ENCODE measurements around the gene PIWIL1. TPM values are rescaled to one million over a fixed set of nuclear protein-coding genes. Genes with fewer than 3 reads are reported as not detected.

Gene PIWIL1
- polyA plus RNA-seq (2013, experiment 1 of 2): not detected
- not detected for polyA plus RNA-seq (2013, experiment 2 of 2)

DNA sequence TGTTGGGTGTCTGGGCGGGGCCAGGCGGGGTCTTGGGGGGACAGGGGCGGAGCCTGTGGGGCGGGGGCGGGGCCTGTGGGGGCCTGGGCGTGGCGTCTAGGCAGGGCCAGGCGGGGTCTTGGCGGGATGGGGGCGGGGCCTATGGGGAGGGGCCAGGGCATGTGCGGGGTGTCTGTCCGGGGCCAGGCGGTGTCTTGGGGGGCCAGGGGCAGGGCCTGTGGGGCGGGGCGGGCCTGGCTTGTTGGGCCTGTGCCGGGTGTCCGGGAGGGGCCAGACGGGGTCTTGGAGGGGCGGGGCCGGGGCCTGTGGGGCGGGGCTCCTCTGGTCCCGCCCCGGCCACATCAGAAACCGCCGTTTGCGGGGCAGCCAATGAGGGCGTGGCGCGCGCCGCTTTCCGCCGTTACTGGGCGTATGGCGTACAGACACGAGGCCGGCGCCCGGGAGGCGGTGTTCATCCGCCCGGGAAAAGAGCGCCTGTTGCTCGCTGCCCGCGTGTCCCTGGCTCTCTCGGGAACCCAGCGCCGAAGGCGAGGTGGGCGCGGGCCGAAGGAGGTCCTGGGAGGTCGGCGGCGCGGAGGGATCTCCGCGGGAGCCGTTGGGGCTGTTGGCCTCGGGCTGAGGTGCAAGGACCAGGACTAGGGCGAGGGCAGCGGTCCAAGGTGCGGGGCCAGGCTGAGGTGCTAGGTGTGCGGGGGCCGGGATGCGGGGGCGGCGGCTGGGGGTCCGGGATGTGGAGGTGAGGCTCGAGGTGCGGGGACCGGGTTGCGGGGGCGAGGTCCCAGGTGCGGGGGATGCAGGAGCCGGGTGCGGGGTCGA is at the start of gene PIWIL1:
Gene PIWIL1, plus strand, starts transcription at position 400 of the 816 bp plus-strand sequence. CDS start 4,705 bp downstream, outside the sequence.
- peaks cover 16% of the 10 kb centered on the region for H3K4me1 ChIP-seq (ENCODE audit: control insufficient read depth, insufficient read depth, low read length, poor library complexity, severe bottlenecking)
- no peaks in the 10 kb centered on the region for H3K36me3 ChIP-seq (ENCODE audit: control insufficient read depth, insufficient read depth, low read length)
- 94 to 96% methylated on average over 40 to 46 of the region's 79 CpGs for WGBS, 2 experiments (ENCODE audit: insufficient coverage in 2 of 2)
- no peaks in the 10 kb centered on the region for H3K9me3 ChIP-seq (ENCODE audit: control insufficient read depth, low read length)
- H3K27ac ChIP-seq (ENCODE audit: low read depth, low read length, severe bottlenecking): no peak within 1 kb of the TSS
- no peak within 1 kb of the TSS for H3K4me3 ChIP-seq (ENCODE audit: extremely low read depth, insufficient read depth, low read length, poor library complexity, severe bottlenecking)

DNA sequence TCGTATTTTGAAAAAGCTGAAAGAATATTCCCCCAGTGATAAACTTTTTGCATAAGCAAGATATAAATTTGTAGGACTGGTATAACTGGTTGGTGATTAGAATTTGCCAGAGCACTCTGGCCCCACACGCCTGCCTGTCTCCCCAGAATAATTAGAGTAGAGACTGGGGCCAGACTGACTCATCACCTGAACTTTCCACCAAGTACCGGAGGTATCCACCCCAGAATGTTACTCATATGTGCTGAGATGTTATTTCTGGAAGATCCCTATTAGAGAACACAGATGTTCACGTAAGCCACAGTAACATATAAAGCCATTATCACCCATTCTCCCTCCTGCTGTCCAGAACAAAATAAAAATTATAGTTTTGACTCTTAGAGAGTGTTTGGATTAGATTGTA is 49.5 kb upstream of the PIWIL1 start:
- 83 to 93% methylated on average over 1 to 2 of the region's 4 CpGs for WGBS, 2 experiments (ENCODE audit: insufficient coverage in 2 of 2)

DNA sequence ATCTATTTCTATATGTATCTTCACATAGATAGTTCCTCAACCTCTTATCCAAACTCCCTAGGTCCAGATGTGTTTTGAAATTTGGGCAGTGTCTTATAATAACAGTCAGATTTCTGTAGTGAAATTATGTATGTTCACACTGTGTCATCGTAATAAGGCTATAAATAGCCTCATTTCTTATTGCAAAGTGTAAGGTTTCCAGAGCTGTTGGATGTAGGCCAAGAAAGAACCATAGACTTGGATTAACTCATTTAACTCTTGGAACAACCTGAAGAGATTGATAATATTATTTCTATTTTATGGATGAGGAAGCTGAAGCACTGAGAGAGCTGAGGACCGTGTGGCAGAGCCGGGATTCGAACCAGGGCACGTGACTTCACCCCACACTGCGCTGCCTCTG is 49.0 kb upstream of the PIWIL1 start:
- no peaks in the 10 kb centered on the region for H3K36me3 ChIP-seq (ENCODE audit: control insufficient read depth, insufficient read depth, low read length)
- peaks cover 15% of the 10 kb centered on the region for H3K9me3 ChIP-seq (ENCODE audit: control insufficient read depth, low read length)
- no peaks in the 10 kb centered on the region for H3K4me1 ChIP-seq (ENCODE audit: control insufficient read depth, insufficient read depth, low read length, poor library complexity, severe bottlenecking)
- H3K27ac ChIP-seq (ENCODE audit: low read depth, low read length, severe bottlenecking): no peak overlapping the region
- WGBS, 2 experiments (ENCODE audit: insufficient coverage in 2 of 2): 90 to 94% methylated on average over 2 to 3 of the region's 6 CpGs
- no peak overlapping the region for H3K4me3 ChIP-seq (ENCODE audit: extremely low read depth, insufficient read depth, low read length, poor library complexity, severe bottlenecking)

More for the DNA sequence above, 49.5 kb upstream of the PIWIL1 start:
- Histone ChIP-seq H3K27ac (ENCODE audit: low read depth, low read length, severe bottlenecking) (no peak overlapping the region), H3K9me3 (ENCODE audit: control insufficient read depth, low read length) (peaks cover 15% of the 10 kb centered on the region), H3K4me3 (ENCODE audit: extremely low read depth, insufficient read depth, low read length, poor library complexity, severe bottlenecking) (no peak overlapping the region), H3K36me3 (ENCODE audit: control insufficient read depth, insufficient read depth, low read length) (no peaks in the 10 kb centered on the region), H3K4me1 (ENCODE audit: control insufficient read depth, insufficient read depth, low read length, poor library complexity, severe bottlenecking) (no peaks in the 10 kb centered on the region)

DNA sequence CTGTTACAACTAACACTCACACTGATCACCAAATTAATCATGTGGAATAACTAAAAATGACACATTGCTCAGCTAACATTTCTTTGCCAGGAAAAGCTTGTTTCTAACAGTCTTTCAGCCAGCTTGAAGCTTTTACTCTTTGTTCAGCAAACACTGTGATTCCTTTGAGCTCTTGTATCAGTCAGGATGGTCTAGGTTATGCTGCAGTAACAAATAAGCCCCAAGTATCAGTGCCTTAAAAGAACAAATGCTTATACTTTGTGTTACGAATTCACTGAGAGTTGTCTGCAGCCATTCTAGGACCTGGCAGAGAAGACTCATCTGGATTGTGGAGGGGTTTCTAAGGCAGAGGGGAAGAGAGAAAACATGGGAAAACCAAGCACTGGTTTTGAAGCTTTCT is 47.6 kb upstream of the PIWIL1 start:
- H3K36me3 ChIP-seq (ENCODE audit: control insufficient read depth, insufficient read depth, low read length): no peaks in the 10 kb centered on the region
- WGBS, 2 experiments (ENCODE audit: insufficient coverage in 2 of 2): 88% methylated on average over 1 of the region's 1 CpG; no CpG with 5 or more reads in 1 of the 2 experiments
- no peak overlapping the region for H3K4me3 ChIP-seq (ENCODE audit: extremely low read depth, insufficient read depth, low read length, poor library complexity, severe bottlenecking)
- peaks cover 4% of the 10 kb centered on the region for H3K9me3 ChIP-seq (ENCODE audit: control insufficient read depth, low read length)
- no peak overlapping the region for H3K27ac ChIP-seq (ENCODE audit: low read depth, low read length, severe bottlenecking)
- no peaks in the 10 kb centered on the region for H3K4me1 ChIP-seq (ENCODE audit: control insufficient read depth, insufficient read depth, low read length, poor library complexity, severe bottlenecking)

DNA sequence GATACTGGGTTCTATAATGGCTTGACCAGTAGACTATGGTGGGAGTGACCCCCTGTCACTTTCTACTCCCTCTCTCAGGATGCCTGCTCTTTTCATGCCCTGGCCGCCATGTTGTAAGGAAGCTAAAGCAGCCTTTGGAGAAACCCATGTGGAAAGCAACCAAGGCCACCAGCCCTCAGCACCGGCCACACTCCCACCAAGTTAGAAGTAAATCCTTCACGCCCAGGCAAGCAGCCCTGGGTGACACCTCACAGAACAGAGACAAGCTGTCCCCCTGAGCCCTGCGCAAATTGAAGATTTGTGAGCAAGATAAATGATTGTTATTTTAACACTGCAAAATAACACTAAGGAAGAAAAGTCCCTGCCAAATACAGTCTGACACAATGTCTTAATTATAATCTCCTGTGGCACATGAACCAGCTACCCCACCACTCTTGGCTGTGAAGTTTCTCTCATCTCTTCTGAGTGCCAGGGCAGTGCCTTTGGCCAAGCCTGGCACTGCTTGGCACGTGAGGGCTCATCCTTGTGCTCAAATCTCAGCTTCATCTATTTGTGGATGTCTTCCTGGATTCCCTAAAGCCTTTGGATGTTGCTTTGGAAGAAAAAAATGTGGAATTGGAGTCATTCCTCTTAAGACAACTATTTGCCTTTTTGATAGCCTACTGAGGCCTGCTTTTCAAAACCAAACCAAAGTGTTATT is 39.2 kb upstream of the PIWIL1 start:
- Histone ChIP-seq H3K4me1 (ENCODE audit: control insufficient read depth, insufficient read depth, low read length, poor library complexity, severe bottlenecking) (no peaks in the 10 kb centered on the region), H3K27ac (ENCODE audit: low read depth, low read length, severe bottlenecking) (no peak overlapping the region), H3K4me3 (ENCODE audit: extremely low read depth, insufficient read depth, low read length, poor library complexity, severe bottlenecking) (no peak overlapping the region), H3K36me3 (ENCODE audit: control insufficient read depth, insufficient read depth, low read length) (no peaks in the 10 kb centered on the region), H3K9me3 (ENCODE audit: control insufficient read depth, low read length) (peaks cover under 1% of the 10 kb centered on the region)
- WGBS, 2 experiments (ENCODE audit: insufficient coverage in 2 of 2): 88 to 100% methylated on average over 1 to 2 of the region's 5 CpGs

DNA sequence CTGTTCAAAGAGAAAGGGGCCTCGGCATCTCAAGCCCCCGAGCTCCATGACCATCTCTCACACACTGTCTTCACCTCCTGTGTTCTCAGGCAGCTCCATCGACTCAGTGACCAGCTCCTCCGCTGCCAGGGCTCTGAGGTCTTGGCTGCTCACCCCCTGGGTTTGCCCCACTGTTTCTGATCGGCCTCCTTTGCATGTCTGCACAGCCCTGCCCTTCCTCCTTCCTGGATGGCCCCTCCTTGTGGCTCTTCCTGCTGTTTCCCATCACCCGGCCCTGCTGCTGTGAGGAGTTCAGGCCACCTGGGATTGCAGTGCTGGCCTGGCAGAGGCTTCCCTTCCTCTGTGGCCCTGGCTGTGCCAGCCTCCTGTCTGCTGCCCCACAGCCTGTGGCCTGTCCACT is 38.1 kb upstream of the PIWIL1 start:
- no peaks in the 10 kb centered on the region for H3K9me3 ChIP-seq (ENCODE audit: control insufficient read depth, low read length)
- no peaks in the 10 kb centered on the region for H3K4me1 ChIP-seq (ENCODE audit: control insufficient read depth, insufficient read depth, low read length, poor library complexity, severe bottlenecking)
- no peaks in the 10 kb centered on the region for H3K36me3 ChIP-seq (ENCODE audit: control insufficient read depth, insufficient read depth, low read length)
- H3K4me3 ChIP-seq (ENCODE audit: extremely low read depth, insufficient read depth, low read length, poor library complexity, severe bottlenecking): no peak overlapping the region
- WGBS, 2 experiments (ENCODE audit: insufficient coverage in 2 of 2): 65 to 67% methylated on average over 6 of the region's 6 CpGs
- no peak overlapping the region for H3K27ac ChIP-seq (ENCODE audit: low read depth, low read length, severe bottlenecking)

DNA sequence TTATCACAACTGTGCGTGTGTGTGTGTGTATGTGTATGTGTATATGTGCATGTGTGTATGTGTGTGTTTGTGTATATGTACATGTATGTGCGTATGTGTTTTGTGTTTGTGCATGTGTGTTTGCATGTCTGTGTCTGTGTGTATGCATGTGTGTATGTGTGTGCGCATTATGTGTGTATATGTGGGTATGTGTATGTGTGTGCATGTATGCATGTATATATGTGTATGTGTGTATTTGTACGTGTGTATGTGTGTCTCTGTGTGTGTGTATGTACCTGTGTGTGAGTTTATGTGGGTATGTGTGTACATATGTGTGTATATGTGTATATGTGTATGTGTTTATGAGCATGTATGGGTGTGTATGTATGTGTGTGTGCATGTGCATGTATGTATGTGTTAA is 37.6 kb upstream of the PIWIL1 start:
- no peak overlapping the region for H3K4me3 ChIP-seq (ENCODE audit: extremely low read depth, insufficient read depth, low read length, poor library complexity, severe bottlenecking)
- no peaks in the 10 kb centered on the region for H3K36me3 ChIP-seq (ENCODE audit: control insufficient read depth, insufficient read depth, low read length)
- 69 to 71% methylated on average over 4 of the region's 4 CpGs for WGBS, 2 experiments (ENCODE audit: insufficient coverage in 2 of 2)
- H3K4me1 ChIP-seq (ENCODE audit: control insufficient read depth, insufficient read depth, low read length, poor library complexity, severe bottlenecking): no peaks in the 10 kb centered on the region
- no peak overlapping the region for H3K27ac ChIP-seq (ENCODE audit: low read depth, low read length, severe bottlenecking)
- no peaks in the 10 kb centered on the region for H3K9me3 ChIP-seq (ENCODE audit: control insufficient read depth, low read length)

DNA sequence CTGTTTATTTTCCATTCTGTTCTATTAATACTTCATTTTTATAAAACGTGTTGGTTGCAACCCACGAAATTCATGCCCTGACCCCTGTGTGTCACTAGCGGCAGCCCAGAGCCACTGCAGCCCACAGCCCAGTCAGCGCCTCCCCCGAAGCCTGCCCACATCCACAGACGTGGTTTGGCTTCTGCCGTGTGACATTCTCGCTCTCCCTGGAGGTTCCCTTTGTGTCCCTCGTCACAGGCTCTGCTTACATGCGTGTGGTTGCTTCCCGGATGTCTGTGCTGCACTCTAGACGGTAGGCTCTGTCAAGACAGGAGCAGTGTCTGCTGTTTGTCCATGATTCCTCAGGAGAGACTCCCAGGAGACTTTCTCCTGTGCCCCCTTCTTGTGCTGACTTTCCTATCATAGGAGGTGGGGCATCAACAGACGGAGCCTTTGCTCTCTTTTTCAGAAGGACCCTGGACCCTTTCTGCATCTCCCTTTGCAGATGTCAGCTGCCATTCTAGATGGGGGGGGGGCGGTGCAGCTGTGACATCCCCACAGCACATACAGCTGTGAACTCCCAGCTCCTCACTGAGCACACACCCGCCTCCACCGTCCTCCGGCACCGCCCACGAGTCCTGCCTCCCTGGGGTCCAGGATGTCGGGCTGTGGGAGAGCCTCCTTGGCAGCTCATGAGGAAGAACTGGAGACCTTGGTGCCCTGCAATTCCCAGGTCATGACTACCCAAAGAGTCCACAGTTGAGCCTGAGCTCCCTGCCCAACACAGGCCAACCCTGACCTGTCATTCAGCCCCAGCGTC is 36.8 kb upstream of the PIWIL1 start:
- no peak overlapping the region for H3K4me3 ChIP-seq (ENCODE audit: extremely low read depth, insufficient read depth, low read length, poor library complexity, severe bottlenecking)
- H3K36me3 ChIP-seq (ENCODE audit: control insufficient read depth, insufficient read depth, low read length): no peaks in the 10 kb centered on the region
- H3K27ac ChIP-seq (ENCODE audit: low read depth, low read length, severe bottlenecking): no peak overlapping the region
- H3K9me3 ChIP-seq (ENCODE audit: control insufficient read depth, low read length): no peaks in the 10 kb centered on the region
- no peaks in the 10 kb centered on the region for H3K4me1 ChIP-seq (ENCODE audit: control insufficient read depth, insufficient read depth, low read length, poor library complexity, severe bottlenecking)
- 92 to 93% methylated on average over 15 to 18 of the region's 21 CpGs for WGBS, 2 experiments (ENCODE audit: insufficient coverage in 2 of 2)

DNA sequence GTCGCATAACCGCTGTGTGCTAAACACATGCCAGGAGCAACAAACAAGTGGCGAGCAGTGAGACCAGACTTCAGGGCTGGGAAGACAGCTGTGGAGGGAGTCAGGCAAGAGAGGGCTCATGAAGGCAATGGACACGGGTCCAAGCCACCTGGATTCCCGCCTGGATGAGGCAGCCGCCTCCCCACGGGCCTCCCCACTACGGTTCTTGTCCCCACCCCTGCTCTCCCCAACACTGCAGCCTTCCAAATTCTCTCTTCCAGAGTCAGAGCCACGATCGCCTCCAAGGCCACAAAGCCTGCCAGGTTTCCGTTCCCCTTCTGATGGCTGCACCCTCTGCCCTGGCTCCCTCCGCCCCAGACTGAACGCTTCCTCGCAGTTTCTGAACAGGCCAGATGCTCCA is 36.1 kb upstream of the PIWIL1 start:
- no peaks in the 10 kb centered on the region for H3K9me3 ChIP-seq (ENCODE audit: control insufficient read depth, low read length)

DNA sequence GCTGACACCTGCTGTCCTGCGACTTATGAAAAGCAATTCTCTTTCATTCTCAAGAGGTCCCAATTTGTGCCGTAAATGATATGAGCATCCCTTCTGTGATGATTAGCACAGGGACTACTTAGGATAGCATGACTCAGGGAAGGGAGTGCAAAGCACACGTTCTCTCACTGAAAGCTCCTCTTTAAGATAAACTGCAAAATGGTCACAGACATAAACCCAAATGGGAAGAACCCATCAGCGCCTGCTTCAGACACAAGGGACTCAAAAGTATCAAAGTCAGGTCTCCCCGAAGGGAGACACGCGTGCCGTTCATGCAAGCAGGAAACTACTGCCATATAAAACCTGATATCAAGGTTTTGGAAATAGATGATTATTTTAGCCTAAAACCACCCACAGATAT is 33.9 kb upstream of the PIWIL1 start:
- 82 to 90% methylated on average over 3 to 6 of the region's 8 CpGs for WGBS, 2 experiments (ENCODE audit: insufficient coverage in 2 of 2)
- H3K9me3 ChIP-seq (ENCODE audit: control insufficient read depth, low read length): no peaks in the 10 kb centered on the region
- H3K27ac ChIP-seq (ENCODE audit: low read depth, low read length, severe bottlenecking): no peak overlapping the region

More for the DNA sequence above, 36.1 kb upstream of the PIWIL1 start:
- Histone ChIP-seq H3K36me3 (ENCODE audit: control insufficient read depth, insufficient read depth, low read length) (no peaks in the 10 kb centered on the region), H3K27ac (ENCODE audit: low read depth, low read length, severe bottlenecking) (no peak overlapping the region), H3K4me1 (ENCODE audit: control insufficient read depth, insufficient read depth, low read length, poor library complexity, severe bottlenecking) (no peaks in the 10 kb centered on the region), H3K4me3 (ENCODE audit: extremely low read depth, insufficient read depth, low read length, poor library complexity, severe bottlenecking) (no peak overlapping the region)
- 89 to 91% methylated on average over 7 to 14 of the region's 14 CpGs for WGBS, 2 experiments (ENCODE audit: insufficient coverage in 2 of 2)

More for the DNA sequence above, 33.9 kb upstream of the PIWIL1 start:
- Histone ChIP-seq H3K4me1 (ENCODE audit: control insufficient read depth, insufficient read depth, low read length, poor library complexity, severe bottlenecking) (no peaks in the 10 kb centered on the region), H3K36me3 (ENCODE audit: control insufficient read depth, insufficient read depth, low read length) (no peaks in the 10 kb centered on the region), H3K4me3 (ENCODE audit: extremely low read depth, insufficient read depth, low read length, poor library complexity, severe bottlenecking) (no peak overlapping the region)

Data from mesodermal cell (in vitro differentiated cells).